GM19438 (cell line): ENCODE measurements around the gene GRM1.
"Not testable (repeated sequence)": the region's sequence is repeated elsewhere in the genome, so short reads cannot be mapped to it uniquely, and the experiment has no call there.

Experiments
- ATAC-seq: cut with Tn5 transposase; IDR thresholded peaks from one replicate; pipeline ENCODE4 v1.9.1; 2021; ENCODE audit warnings: low read depth; ENCODE audit not compliant: unreplicated experiment

Gene GRM1

GRCh38 chr6:146189131-146189530 is 160.3 kb downstream of the GRM1 start:
- ATAC-seq, result no peak

- no peak for ATAC-seq
These were observed 161.7 kb downstream of the GRM1 start for GRCh38 chr6:146190581-146190980.

- ATAC-seq, result no peak
These were observed 162.3 kb downstream of the GRM1 start for GRCh38 chr6:146191166-146191565.

- ATAC-seq, result no peak
These were observed 162.8 kb downstream of the GRM1 start for GRCh38 chr6:146191612-146192011.

- no peak for ATAC-seq
These were observed 165.6 kb downstream of the GRM1 start for GRCh38 chr6:146194434-146194833.

DNA sequence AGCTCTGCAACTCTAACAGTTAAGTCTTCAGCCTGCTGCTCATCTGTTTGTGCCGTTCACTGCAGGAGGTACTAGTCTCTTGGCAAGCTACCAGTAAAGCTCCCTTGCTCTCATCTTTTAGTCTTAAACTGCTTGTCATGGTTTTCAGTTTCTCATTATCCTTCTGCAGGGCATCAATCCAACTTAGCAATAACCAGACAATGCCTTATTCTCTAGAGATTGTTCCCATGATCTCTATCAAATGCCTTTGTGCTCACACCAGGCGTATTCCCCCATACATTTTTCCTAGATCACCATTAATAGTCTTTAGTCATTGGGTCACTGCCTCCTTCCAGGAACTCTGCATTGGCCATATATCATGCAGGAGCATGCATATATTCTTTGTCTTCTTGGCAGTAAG is 171.3 kb downstream of the GRM1 start:
- ATAC-seq, result no peak

GRCh38 chr6:146202570-146202969 is 173.7 kb downstream of the GRM1 start:
- ATAC-seq, result no peak

- no peak for ATAC-seq
These were observed 181.1 kb downstream of the GRM1 start for GRCh38 chr6:146209942-146210341.

- no peak for ATAC-seq
These were observed 181.7 kb downstream of the GRM1 start for GRCh38 chr6:146210406-146211083.

- no peak for ATAC-seq
These were observed 182.8 kb downstream of the GRM1 start for GRCh38 chr6:146211646-146212045.

DNA sequence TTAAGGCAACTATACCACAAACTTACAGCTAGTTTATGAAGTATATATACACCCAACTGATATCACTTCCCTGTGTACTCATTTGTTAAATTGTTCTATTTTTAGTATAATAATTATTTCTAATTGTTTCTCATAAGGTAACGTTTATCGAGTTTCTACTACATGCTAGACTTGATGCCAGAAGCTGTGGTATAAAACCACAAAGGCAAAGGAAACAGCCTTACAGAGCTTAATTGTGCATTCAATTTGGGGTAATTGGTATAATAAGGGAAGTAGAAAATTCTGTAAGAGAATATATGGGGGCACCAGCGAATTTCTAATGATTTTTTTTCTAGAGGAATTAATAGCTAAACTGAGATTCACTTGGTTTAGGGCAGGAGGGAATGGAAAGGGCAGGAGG is 183.9 kb downstream of the GRM1 start:
- no peak for ATAC-seq

DNA sequence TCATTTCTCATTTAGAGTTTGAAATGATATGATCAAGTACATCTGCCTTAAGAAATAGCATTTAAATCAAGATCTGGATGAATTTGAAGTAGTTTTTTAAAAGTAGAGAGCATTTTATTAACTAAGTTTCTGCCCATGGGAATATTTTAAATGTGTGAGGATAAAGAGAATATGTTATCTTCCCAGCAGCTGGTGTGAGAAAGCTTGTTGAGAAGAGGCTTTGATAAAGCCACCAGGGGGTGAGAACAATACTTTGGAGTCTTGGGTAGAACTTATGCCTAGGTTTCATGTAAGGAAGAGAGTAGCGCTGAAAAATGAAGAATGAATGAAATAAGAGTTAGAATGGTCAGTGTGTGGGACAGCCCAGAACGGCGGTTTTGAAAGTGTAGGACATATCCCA is 190.2 kb downstream of the GRM1 start:
- no peak for ATAC-seq

- no peak for ATAC-seq
These were observed 195.6 kb downstream of the GRM1 start for GRCh38 chr6:146224449-146224848.

GRCh38 chr6:146224988-146225387 is 196.1 kb downstream of the GRM1 start:
- ATAC-seq, result no peak

GRCh38 chr6:146240322-146240721 is 211.5 kb downstream of the GRM1 start:
- ATAC-seq, result no peak

- no peak for ATAC-seq
These were observed 211.9 kb downstream of the GRM1 start for GRCh38 chr6:146240807-146241206.

DNA sequence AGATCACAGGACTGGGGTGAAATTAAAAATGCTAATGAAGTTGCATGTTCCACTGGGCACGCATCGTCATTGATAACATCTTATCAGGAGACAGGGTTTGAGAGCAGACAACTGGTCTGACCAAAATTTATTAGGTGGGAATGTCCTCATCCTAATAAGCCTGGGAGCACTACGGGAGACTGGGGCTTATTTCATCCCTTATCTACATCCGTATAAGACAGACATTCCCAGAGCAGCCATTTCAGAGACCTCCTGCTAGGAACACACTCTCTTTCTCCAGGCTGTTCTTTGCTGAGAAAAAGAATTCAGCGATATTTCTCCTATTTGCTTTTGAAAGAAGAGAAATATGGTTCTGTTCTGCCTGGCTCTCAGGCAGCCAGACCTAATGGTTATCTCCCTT is 214.8 kb downstream of the GRM1 start:
- not testable (repeated sequence) for ATAC-seq

DNA sequence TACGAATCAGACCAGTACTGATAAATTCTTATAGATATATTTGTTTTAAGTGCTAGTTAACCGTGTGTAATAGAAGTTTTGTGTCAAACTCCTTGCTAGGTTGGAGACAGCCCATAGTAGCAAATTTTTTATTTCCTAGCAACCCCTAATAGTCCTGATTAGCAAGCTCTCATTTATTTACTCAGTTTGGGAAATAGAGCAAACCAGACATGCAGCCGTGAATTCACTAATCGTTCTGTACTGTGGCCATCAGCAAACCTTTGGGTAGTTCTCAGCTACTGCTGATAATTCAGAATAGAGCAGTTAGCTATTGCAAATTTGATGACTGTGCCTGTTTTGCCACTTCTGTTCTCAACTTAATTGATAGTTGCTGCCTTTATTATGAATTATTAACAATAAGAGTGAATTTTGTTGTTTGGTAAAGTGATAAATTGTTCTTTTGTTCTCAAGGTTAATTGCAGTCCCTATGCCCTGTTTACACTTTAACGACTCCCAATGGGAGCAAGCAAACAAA is 215.8 kb downstream of the GRM1 start:
- ATAC-seq, result no peak

DNA sequence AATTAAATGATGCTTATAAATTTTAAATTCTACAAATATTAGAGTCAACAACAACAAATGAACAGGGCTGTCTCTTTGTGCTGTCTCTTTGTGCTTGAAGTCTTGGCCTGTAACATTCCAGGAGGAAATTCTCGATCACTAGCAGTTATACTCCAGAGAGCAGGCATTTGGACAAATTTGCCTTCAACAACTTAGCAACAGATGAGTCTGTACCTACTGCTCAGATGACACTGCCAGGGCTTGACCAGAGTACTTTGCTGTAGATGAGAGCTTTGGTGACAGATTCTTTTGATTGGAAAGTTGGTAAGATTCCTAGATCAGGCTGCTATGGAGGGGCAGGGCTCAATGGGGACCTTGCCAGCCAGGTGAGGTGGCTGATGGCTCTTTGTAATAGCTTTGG is 217.2 kb downstream of the GRM1 start:
- no peak for ATAC-seq

DNA sequence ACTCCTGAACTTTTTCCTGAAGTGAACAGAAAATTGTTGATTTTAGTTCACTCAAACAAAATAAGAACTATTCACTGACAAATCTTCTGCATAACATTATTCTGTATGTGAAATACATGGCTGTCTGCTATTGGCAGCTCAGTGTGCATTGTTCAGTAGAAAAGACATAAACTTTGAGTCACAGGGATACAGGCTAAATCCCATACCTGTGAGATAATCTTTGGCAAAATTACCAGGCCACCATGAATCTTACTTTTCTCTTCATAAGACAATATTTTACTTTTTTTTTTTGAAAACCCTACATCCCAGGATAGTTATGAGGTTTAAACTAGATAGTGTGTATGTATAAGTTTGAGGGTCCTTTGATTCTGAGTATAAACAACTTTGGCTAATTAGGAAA is 224.8 kb downstream of the GRM1 start:
- ATAC-seq, result no peak

- ATAC-seq, result no peak
These were observed 229.3 kb downstream of the GRM1 start for GRCh38 chr6:146258206-146258605.

GRCh38 chr6:146260886-146261285 is 232.0 kb downstream of the GRM1 start:
- ATAC-seq, result no peak

DNA sequence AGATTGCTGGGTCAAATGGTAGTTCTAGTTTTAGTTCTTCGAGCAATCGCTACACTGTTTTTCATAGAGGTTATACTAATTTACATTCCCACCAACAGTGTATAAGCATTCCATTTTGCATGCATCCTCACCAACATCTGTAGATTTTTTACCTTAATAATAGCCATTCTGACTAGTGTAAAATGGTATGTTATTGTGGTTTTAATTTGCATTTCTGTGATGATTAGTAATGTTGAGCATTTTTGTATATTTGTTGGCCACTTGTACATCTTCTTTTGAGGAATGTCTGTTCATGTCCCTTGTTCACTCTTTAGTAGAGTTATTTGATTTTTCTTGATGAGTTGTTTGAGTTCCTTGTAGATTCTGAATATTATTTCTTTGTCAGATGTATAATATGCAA is 236.2 kb downstream of the GRM1 start:
- no peak for ATAC-seq
